ENCODE measurements around the gene OR8B8.
"Not testable (repeated sequence)": the region's sequence is repeated elsewhere in the genome, so short reads cannot be mapped to it uniquely, and the experiment has no call there.

The OR8B8 gene, protein sequence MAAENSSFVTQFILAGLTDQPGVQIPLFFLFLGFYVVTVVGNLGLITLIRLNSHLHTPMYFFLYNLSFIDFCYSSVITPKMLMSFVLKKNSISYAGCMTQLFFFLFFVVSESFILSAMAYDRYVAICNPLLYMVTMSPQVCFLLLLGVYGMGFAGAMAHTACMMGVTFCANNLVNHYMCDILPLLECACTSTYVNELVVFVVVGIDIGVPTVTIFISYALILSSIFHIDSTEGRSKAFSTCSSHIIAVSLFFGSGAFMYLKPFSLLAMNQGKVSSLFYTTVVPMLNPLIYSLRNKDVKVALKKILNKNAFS

GRCh38 chr11:124445646-124446150 is at the start of gene OR8B8:
Gene OR8B8, minus strand, starts transcription at chr11:124445696. Its CDS starts 4,611 bp downstream, at chr11:124441085.
- DNase-seq: no peak

DNA sequence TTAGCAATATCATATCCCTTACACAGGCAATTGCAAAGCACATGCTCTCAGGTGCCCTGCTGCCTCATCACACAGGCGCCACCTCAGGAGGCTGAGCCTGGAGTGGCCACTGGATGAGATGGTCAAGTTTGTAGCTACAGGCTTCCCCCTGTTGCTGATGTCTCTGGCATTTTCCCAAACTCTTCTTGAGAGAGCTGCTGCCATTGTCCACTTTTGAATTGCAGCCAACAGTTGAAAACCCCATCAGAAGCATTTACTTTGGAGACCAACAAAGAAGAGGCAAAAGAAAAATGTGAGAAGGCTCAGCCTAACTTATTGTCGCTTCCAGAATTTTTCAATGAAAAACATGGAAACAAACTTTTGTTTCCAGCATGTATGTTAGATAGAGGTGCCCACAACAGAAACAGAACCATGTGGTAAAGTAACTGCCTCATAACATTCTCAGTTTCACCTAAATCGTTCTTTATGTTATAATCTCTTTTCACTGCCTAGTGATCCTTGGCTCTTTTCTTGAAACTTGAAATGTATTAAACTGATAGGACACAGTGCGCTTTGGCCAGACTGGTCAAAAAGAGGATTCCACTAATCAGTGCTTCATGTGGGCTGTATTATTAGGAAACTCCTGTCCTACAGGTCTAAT is 47.6 kb upstream of the OR8B8 start:
- no peak for DNase-seq

- no peak for DNase-seq
Observed at GRCh38 chr11:124483422-124483821, 37.9 kb upstream of the OR8B8 start.

GRCh38 chr11:124482362-124483147 is 37.1 kb upstream of the OR8B8 start:
- DNase-seq: no peak

DNA sequence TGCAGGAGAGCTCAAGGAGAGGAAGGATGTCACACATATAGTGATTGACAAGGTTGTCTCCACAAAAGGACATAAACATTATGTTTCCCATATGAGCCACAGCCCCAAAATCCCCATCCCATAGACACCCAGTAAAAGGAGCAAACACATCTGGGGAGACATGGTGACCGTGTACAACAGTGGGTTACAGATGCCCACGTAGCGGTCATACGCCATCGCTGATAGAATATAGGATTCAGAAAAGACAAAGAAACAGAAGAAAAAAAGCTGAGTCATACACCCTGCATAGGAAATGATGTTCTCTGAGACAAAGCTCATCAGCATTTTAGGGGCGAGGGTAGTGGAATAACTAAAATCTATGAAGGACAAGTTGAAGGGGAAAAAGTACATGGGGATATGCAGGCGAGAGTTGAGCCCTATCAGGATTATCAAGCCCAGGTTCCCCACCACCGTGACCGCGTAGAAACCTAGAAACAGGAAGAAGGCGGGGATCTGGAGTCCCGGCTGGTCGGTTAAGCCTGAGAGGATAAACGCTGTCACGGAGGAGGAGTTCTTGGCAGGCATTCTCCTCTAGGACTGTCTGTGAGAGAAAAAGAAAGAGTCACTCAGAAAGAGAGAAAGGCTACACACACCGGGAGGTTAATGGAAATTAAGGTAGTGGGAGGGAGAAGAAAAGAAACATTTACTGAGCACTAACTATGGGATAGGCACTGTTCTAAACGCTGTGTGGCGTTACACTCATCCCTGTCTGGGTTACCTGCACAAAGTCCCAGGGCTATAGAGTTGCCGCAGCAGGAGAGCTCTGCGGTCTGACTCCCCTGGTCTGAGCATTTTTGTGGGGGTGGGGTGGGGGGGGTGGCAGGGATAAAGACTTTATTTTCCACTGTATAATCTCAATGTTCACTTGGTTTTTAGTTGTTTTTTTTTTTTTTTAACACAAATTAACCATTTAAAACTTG is 36.1 kb upstream of the OR8B8 start:
- DNase-seq: no peak

- DNase-seq: no peak
Observed at GRCh38 chr11:124479561-124479960, 34.1 kb upstream of the OR8B8 start.

DNA sequence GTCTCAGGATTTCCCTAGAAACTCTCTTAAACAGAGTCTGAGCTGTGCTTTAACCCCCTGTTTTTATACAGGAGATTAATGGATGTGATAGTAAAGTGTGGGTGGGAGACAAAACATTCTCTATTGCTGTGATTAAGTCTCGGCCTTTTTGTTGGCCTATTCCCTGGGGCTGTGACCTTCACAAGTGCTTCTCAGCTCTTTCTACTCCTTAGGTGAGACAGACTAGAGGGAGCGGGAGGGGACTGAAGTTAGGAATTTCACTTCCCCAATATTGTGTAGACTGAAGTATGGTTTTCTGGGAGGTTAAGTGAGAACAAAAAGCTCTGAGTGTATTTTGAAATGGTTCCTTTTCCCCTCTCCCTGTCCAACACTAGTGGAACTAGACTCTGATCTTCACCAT is 29.8 kb upstream of the OR8B8 start:
- DNase-seq: no peak

GRCh38 chr11:124474779-124475178 is 29.3 kb upstream of the OR8B8 start:
- DNase-seq: no peak

GRCh38 chr11:124474079-124474478 is 28.6 kb upstream of the OR8B8 start:
- DNase-seq: no peak

DNA sequence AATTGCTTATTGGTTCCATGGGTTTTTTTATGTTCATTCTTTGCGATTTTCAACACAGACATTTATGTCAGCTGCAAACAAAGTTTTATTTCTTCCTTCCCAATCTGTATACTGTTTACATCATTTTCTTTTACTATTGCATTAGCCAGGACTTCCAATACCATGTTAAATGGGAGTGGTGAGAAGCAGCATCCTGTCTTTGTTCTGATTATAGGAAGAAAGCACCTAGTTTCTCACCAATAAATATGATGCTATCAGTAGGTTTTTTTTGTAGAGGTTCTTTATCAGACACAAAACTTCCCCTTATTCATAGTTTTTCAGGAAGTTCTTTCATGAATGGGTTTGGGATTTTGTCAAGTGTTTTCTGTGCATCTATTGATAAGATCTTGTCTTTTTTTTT is 28.0 kb upstream of the OR8B8 start:
- no peak for DNase-seq

DNA sequence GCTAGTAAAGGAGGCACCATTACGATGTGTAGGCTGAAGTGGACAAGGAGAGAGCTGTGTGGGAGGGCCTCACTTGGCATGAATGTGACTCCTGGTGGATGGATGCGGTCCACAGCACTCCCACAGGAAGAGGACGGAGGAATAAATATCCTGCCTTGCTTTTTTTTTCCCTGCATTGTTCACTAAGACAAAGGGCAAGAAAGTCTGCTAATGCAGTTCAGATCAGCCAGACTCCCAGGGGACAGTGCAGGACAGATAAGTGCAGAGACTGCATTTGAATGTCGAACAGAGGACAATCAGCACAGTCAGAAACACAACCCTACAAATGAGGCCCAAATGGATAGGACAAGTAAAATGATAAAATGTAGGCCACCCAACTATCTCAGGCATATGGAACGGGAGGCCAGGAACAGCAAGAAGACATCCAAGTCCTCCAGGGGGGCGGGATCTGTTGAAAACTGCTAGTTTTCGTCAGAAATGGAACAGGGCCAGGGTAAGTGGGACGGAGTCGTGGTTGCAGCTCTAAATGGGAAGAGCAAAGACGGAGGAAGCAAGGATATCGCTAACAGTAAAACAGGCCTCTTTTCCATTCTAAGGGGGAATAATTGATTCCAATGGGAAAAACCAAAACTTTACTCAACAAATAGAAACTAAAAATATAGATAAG is 25.2 kb upstream of the OR8B8 start:
- no peak for DNase-seq

DNA sequence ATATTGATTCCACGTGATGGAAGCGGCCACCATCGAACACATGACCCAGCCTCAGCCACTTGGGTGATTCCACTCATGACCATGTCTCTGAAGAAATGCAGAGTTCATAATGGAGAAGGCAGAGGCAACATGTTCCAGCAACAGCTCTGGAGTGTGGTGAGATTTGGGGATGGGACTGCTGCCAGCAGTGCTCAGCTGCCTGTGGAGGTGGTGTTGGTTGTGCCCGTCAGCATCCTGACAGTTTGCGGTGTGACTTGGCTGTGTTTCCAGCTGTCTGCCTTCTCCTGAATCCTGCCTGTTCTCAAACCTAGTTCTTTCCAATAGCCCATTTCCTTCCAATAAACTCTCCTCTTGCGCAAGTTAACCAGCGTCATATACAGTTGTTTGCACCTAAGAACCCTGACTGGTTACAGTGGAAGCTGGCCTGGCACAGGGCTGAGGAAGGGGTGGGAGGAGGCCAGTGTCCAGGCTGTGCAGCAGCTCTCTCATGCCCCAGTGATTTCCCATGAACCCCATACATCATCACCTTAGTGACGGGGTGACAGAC is 22.0 kb upstream of the OR8B8 start:
- no peak for DNase-seq

- no peak for DNase-seq
Observed at GRCh38 chr11:124465368-124465767, 19.9 kb upstream of the OR8B8 start.

DNA sequence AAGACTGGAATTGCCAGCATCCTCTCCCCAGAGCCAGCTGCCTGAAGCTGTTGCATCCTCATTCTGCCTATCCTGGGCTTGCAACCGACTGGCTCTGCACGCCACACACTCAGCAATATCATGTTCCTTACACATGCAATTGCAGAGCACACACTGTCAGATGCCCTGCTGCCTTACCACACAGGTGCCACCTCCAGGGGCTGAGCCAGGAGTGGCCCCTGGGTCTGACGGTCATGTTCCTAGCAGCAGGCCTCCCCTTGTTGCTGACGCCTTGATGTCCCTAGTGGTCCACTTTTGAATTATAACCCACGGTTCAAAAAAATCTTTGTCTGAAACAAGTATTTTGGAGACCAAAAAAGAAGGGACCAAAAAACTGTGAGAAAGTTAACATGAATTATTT is 18.5 kb upstream of the OR8B8 start:
- no peak for DNase-seq

GRCh38 chr11:124463324-124463723 is 17.8 kb upstream of the OR8B8 start:
- DNase-seq: no peak

GRCh38 chr11:124460459-124460858 is 15.0 kb upstream of the OR8B8 start:
- DNase-seq: no peak

DNA sequence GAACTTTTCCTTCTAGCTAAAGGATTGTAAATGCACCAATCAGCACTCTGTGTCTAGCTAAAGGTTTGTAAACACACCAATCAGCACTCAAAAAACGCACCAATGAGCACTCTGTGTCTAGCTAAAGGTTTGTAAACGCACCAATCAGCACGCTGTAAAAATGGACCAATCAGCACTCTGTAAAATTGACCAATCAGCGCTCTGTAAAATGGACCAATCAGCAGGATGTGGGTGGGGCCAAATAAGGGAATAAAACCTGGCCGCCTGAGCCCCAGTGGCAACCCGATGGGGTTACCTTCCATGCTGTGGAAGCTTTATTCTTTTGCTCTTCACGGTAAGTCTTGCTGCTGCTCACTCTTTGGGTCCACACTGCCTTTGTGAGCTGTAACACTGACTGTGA is 13.9 kb upstream of the OR8B8 start:
- not testable (repeated sequence) for DNase-seq

DNA sequence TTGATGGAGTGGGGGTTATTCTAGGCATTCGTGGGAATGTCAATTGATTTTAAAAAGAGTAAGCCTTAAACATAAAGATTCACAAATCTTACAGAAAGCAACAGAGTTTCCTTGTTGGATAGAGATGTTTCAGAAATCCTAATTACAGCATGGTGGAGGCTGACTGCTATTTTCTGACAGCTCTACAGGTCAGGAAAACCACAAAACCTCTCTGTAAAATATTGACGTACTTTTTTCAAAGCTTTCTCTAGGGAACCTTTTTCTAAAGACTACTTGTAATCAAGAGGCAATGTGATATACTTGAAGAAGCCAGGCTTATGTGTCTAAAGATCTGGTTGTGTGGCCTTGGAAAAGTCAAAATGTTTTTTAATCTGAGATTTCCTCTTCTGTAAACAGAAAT is 9.1 kb upstream of the OR8B8 start:
- DNase-seq: no peak

GRCh38 chr11:124446916-124447315 is 1.4 kb upstream of the OR8B8 start:
- no peak for DNase-seq

- no peak for DNase-seq
Observed at GRCh38 chr11:124442847-124443246, 2.6 kb downstream of the OR8B8 start.

GRCh38 chr11:124442442-124442841 is 3.1 kb downstream of the OR8B8 start:
- no peak for DNase-seq

DNA sequence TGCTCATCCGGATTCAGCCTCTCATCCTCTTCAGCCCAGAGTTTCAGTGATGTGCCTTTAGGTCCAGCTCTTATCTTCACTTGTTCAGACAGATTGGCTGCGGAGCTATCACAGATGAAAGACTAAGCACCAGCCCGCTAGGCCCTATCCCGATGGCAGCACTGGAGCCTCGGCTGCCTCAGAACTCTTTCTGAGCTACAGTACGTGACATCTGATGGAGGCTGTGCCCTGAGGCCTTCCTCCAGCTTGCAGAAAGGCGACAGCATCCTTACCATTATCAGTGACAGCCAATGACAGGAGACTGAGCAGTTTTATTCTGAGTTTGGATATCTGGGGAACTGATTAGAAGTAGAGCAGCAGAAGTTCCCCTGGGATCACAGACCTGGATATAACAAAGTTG is 4.0 kb downstream of the OR8B8 start:
- no peak for DNase-seq

All from activated CD4-positive, CD25-positive, alpha-beta regulatory T cell (primary cell).